Right kidney (tissue), 9 donors: ENCODE data around the gene RAB20.
"Not testable (repeated sequence)": the region's sequence is repeated elsewhere in the genome, so short reads cannot be mapped to it uniquely, and the experiment has no call there.

Experiments used
- DNase-seq: peaks from one replicate; pipeline ENCODE4 v3.0.0-alpha.2; 2016
- long read RNA-seq, 8 donors: transcript quantifications; one replicate each; lab custom pipeline, GENCODE V29; 2026

Gene RAB20
- long read RNA-seq, donor 1, transcript RAB20-201 (2 exons, 1,518 nt): major isoform, 11 of 11 reads
- long read RNA-seq, donor 1, partial matches to known transcripts: 0 of 11 reads
- long read RNA-seq, donor 1, other reads (novel, unspliced or antisense): 0 of 11 reads
- long read RNA-seq, donor 2, transcript RAB20-201 (2 exons, 1,518 nt): major isoform, 6 of 6 reads
- long read RNA-seq, donor 2, partial matches to known transcripts: 0 of 6 reads
- long read RNA-seq, donor 2, other reads (novel, unspliced or antisense): 0 of 6 reads
- long read RNA-seq, donor 3: 0 reads
- long read RNA-seq, donor 4, transcript RAB20-201 (2 exons, 1,518 nt): major isoform, 5 of 5 reads
- long read RNA-seq, donor 4, partial matches to known transcripts: 0 of 5 reads
- long read RNA-seq, donor 4, other reads (novel, unspliced or antisense): 0 of 5 reads
- long read RNA-seq, donor 5: 0 reads
- long read RNA-seq, donor 6, transcript RAB20-201 (2 exons, 1,518 nt): major isoform, 8 of 8 reads
- long read RNA-seq, donor 6, partial matches to known transcripts: 0 of 8 reads
- long read RNA-seq, donor 6, other reads (novel, unspliced or antisense): 0 of 8 reads
- long read RNA-seq, donor 7, transcript RAB20-201 (2 exons, 1,518 nt): major isoform, 10 of 16 reads
- long read RNA-seq, donor 7, partial matches to known transcripts: 6 of 16 reads
- long read RNA-seq, donor 7, other reads (novel, unspliced or antisense): 0 of 16 reads
- long read RNA-seq, donor 8, transcript RAB20-201 (2 exons, 1,518 nt): major isoform, 9 of 9 reads
- long read RNA-seq, donor 8, partial matches to known transcripts: 0 of 9 reads
- long read RNA-seq, donor 8, other reads (novel, unspliced or antisense): 0 of 9 reads

DNA sequence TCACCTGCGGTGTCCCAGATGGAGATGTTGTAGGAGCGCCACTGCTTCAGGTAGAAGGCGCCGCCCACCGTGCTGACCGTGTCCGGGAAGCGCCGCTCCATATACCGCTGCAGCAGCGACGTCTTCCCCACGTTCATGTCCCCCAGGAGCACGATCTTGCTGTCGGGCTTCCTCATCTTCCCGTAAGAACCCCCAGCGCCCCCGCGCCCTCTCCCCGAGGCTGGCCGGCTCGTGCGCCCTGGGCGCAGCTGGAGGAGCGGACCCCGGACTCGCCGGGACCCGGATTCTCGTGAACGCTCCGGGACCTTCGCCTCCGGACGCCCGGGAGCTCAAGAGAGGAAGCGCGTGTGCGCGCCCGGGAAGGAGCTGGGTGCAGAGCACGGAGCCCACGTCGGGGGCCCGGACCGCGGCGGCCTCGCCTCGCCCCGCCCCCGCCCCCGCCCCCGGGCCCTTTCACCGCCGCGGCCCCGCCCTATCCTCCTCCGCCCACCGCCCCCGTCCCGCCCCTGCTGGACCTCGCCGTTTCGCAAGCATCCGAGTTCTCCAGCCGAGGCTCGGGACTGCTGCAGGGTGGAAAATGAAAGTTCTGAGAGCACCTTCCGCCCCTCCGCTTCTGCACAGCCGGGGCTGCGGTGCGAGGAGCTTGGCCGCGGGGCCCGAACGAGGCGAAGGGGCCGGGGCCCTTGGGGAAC lies at the start of gene RAB20:
RAB20 (minus strand) TSS at position 379 of the 692 bp plus-strand sequence; CDS start at position 176, 203 bp downstream.
- DNase-seq: peak; percentile 91

- DNase-seq: no peak
Measured at GRCh38 chr13:110610955-110611595, 49.6 kb upstream of the RAB20 start.

DNA sequence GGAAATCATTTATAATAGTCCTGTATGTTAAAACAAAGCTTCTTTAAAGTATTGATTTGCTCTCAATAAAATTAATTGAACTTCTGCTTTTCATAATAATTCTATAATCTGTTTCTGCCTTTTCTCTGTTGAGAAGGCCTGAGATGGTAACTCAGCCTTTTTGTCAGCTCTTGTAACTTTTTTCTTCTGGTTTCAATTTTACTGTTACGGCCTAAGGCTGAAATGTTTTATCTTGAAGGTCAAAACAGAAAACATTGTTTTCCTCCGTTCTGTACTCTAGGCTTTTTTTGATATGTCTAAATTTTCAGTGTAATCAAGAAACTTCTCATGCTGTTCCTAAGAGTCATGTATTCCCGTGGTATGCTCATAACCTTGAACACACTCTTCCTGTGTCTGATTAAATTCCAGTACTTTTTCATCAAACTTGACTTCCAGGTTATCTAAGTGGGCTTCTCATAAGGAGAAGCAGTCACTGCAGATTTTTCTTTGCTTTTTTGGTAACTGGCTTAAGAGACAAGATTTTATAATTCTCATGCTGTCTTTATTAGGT lies 46.2 kb upstream of the RAB20 start:
- DNase-seq: no peak

- not testable (repeated sequence) for DNase-seq
Measured at GRCh38 chr13:110606281-110606680, 44.8 kb upstream of the RAB20 start.

GRCh38 chr13:110605132-110605531 lies 43.6 kb upstream of the RAB20 start:
- DNase-seq: no peak

DNA sequence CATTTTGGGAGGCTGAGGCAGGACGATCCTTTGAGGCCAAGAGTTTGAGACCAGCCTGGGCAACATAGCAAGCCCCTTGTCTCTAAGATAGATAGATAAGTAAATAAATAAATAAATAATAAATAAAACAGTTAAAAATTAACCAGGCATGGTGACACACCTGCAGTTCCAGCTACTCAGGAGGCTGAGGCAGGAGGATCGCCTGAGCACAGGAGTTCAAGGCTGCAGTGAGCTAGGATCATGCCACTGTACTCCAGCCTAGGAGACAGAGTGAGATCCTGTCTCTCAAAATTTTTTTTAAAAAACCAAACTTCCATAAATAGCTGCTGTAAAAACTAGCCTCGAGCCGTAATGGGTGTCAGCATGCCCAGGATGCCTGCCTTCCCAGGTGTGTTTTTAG lies 39.5 kb upstream of the RAB20 start:
- DNase-seq: no peak

DNA sequence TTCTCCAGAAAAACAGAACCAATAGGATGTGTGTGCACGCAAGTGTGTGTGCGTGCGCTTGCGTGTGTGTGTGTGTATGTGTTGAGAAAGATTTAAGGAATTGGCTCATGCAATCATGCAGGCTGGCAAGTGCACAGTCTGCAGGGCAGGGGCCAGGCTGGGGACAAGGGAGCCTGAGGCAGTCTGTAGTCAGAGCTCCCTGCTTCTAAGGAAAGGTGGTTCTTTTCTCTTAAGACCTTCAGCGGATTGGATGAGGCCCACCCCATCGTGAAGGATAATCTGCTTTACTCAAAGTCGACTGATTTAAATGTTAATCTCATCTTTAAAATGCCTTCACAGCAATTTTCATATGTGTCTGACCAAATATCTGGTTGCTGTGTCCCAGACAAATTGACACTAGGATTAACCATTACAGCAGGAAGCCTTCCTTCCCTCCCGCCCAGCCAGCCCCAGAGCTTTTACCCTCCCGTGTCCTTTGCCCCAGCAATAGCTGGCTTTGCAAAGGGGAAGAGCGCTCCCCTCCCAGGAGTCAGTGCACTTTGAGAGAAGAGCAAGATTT lies 38.8 kb upstream of the RAB20 start:
- DNase-seq: no peak

DNA sequence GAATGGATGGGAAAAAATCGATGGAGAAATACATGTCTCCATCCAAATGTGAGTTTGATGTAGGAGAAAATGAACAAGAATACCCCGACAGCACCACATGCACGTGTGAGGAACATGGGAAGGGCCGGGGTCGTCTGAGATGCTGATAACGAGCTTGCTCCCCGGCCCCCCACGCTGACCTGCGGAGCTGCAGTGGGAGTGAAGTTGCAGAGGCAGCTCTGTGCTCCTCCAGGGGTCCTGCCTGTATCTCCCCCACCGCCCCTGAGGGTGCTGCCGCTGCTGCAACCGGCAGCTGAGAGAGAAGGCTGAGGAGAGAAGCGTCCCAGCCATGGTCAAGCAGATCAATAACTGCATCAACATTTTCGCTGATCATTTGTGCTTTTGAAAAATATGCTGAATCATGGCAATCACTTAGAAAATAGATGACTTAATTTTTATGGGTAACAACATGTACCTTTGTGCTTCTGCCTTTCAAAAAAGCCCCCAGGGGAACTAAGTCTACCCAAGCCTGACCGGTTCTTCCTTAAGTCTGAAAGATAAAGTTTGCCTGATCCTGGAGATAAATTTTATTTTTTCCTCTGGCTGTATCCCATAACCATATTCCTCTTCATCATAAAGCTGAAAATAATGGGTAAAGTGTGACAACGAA lies 35.6 kb upstream of the RAB20 start:
- DNase-seq: no peak

DNA sequence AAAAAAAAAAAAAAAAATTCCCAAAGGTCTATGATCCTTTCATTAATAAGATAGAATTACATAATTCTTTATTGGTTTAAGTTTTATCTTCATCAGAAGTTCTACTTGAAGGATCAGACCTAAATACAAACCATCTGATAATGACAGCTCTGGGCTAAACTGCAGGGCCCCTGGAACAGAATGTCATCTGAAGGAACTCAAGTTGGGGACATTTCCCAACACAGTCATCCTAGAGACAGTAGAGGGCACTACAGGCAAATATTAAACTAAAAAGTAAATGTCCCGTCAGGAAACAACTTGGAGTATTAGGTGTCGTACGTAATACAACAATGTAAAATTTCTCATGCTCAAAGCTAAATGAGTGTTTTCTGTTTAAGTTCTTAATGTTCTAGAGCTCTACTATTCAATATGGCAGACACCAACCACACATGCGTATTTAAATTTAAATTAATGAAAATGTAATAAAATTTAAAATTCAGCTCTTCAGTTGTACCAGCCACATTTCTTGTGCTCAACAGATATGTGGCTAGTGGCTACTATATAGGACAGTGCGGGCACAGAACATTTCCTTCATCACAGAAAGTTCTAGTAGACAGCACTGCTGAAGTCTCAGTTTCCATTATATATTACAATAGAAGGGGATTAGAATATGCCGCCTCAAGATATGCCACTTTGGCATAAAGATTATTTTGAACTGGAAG lies 32.1 kb upstream of the RAB20 start:
- peak; percentile 29 for DNase-seq

GRCh38 chr13:110592665-110593064 lies 31.1 kb upstream of the RAB20 start:
- DNase-seq: no peak

- DNase-seq: no peak
Measured at GRCh38 chr13:110590577-110590976, 29.1 kb upstream of the RAB20 start.

GRCh38 chr13:110589793-110590390 lies 28.4 kb upstream of the RAB20 start:
- DNase-seq: no peak

DNA sequence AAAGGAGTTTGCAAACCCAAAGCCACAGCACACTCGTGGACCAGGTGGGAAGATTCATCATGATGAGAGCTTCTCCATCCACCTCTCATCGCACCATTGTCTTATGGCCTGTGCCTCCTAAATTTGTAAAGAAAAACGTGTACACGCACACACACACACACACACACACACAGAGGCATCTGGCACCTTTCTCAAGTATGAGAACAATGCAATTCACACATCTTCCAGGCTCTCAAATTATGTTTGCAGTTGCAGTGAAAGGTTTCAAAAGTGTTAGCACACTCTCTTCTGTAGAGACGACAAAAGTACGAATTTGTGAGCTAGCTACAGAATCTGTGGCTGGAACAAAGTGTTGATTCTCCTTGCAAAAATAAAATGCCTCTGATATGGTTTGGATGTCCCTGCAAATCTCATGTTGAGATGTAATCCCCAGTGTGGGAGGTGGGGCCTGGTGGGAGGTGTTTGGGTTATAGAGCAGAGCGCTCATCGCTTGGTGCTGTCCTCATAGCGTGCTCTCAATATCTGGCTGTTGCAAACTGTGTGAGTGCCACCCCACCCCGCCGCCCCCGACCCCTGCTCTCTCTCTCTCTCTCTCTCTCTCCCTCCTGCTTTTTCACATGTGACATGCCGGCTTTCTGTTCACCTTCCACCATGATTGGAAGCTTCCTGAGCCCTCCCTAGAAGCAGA lies 21.8 kb upstream of the RAB20 start:
- DNase-seq: no peak

- DNase-seq: no peak
Measured at GRCh38 chr13:110582421-110582954, 21.0 kb upstream of the RAB20 start.

DNA sequence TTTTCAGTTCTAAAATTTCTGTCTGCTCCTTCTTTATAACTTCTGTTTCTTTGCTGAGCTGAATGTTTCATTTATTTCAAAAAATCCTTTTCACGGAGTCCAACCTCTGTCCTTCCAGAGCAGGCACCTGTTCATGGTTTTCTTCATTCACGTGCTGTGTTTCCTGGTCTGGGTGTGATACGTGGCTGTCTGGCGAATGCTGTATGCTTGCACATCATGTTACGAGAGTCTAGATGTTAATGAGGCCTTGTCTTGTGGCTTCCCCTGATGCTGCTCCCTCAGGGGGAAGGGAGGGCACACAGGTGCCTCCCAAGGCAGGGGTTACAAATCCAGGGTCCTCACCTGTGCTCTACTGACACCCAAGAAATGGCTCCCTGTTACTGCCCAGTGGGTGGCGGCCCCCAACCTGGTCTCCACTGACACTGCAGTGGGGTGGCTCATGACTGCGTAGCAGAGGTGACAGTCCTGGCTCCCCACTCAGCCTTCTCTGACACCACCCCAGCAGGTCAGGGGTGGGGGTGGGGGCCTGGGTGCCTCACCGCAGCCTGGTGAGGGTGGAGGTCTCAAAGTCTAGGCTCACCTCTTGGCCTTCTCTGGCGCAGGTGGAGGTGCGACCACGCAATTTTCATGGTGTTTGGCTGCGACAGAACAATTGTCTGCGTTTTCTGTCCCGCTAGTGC lies 20.1 kb upstream of the RAB20 start:
- DNase-seq: no peak

- DNase-seq: no peak
Measured at GRCh38 chr13:110580800-110581199, 19.3 kb upstream of the RAB20 start.

DNA sequence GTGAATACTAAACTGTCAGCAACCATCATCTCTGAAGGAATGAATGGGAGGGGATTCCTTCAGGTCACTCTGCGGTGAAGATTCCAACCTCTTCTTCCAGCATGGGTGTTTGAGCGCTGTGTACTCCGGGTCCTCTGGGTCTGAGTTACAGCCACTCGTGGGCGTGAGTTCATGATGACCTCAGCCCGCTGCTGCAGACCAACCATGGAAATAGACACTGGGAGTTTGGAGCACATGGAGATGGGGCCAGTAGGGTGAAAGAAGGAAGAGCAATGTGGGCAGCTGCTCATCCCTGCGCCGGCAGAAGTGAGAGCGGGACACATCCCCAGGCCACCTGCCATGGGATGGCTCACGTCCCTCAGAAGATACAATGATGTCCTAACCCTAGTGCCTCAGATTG lies 16.8 kb upstream of the RAB20 start:
- no peak for DNase-seq

DNA sequence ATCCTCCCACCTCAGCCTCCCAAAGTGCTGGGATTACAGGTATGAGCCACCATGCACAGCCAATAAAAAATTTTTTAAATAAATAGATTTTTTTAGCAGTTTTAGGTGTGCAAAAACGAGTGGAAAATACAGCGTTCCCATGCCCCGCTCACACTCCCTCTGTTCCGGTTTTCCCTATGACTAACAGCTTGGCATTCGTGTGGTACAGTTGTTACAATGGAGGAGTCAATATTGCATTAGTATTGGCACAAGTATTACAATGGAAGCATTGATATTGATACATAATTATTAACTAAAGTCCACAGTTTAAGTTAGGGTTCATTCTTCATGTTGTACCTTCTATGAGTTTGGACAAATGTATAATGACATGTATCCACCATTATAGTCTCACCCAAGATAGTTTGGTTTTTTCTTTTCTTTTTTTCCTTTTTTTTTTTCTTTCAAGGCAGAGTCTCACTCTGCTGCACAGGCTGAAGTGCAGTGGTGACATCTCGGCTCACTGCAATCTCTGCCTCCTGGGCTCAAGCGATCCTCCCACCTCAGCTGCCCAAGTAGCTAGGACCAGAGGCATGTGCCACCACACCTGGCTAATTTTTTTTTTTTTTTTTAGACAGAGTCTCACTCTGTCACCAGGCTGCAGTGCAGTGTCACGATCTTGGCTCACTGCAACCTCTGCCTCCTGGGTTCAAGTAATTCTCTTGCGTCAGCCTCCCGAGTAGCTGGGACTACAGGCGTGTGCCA lies 15.4 kb upstream of the RAB20 start:
- no peak for DNase-seq
